Smooth muscle cell (in vitro differentiated cells): ENCODE measurements around the gene IFNA16. TPM values are rescaled to one million over a fixed set of nuclear protein-coding genes. Genes with fewer than 3 reads are reported as not detected.
"Not testable (repeated sequence)": the region's sequence is repeated elsewhere in the genome, so short reads cannot be mapped to it uniquely, and the experiment has no call there.

Experiments used
- DNase-seq: peaks from one replicate; lab custom pipeline; 2025; ENCODE audit not compliant: unreplicated experiment; lab: John Stamatoyannopoulos, UW
- H2AFZ ChIP-seq: fragments of 200-600 bp; sonication (generic); 2 replicates; pipeline ENCODE4 v1.6.0; 2016; ENCODE audit warnings: antibody characterized with exemption, low read depth, mild to moderate bottlenecking
- H3F3A ChIP-seq: fragments of 200-600 bp; sonication (generic); 2 replicates; pipeline ENCODE4 v1.6.0; 2017; ENCODE audit warnings: antibody characterized with exemption, low read depth
- H3K27ac ChIP-seq: fragments of 200-600 bp; sonication (generic); 2 replicates; pipeline ENCODE4 v1.5.1; 2016; ENCODE audit warnings: low read depth, mild to moderate bottlenecking
- H3K27me3 ChIP-seq: fragments of 200-600 bp; sonication (generic); 2 replicates; pipeline ENCODE4 v1.6.1; 2016; ENCODE audit warnings: low read depth, mild to moderate bottlenecking
- H3K36me3 ChIP-seq: fragments of 200-600 bp; sonication (generic); 2 replicates; pipeline ENCODE4 v1.5.1; 2016; ENCODE audit warnings: low read depth
- H3K4me1 ChIP-seq: fragments of 200-600 bp; sonication (generic); 2 replicates; pipeline ENCODE4 v1.5.1; 2016; ENCODE audit warnings: low read depth
- H3K4me2 ChIP-seq: fragments of 200-600 bp; sonication (generic); 2 replicates; pipeline ENCODE4 v1.6.0; 2016; ENCODE audit warnings: mild to moderate bottlenecking
- H3K4me3 ChIP-seq: fragments of 200-600 bp; sonication (generic); 2 replicates; pipeline ENCODE4 v1.5.1; 2016; ENCODE audit warnings: mild to moderate bottlenecking
- H3K79me2 ChIP-seq: fragments of 200-600 bp; sonication (generic); 2 replicates; pipeline ENCODE4 v1.6.0; 2016; ENCODE audit warnings: low read depth, mild to moderate bottlenecking
- H3K9ac ChIP-seq: fragments of 200-600 bp; sonication (generic); 2 replicates; pipeline ENCODE4 v1.6.0; 2016; ENCODE audit warnings: low read depth
- H3K9me3 ChIP-seq: fragments of 200-600 bp; sonication (generic); replicated peaks from 2 replicates; pipeline ENCODE4 v1.5.1; 2016; ENCODE audit warnings: low read depth
- H4K20me1 ChIP-seq: fragments of 200-600 bp; sonication (generic); 2 replicates; pipeline ENCODE4 v1.6.0; 2016; ENCODE audit warnings: low read depth
- WGBS: methylation state at CpG from one replicate; pipeline ENCODE4 v1.1.7; 2016; ENCODE audit warnings: low lambda C conversion rate; 5-methylcytosine and 5-hydroxymethylcytosine counted together
- polyA plus RNA-seq: library from polyadenylated mRNA; unstranded; fragments of >200 nt; fragmentation: Nextera tagmentation; extraction: Ambion mirVana; gene quantifications from 2 replicates; pipeline ENCODE4 v1.2.1, GENCODE V29; 2016
- total RNA-seq: library from RNA; depleted of rRNA; stranded (reverse); fragments of >200 nt; gene quantifications from 2 replicates; pipeline ENCODE4 v1.2.3, GENCODE V29; 2014
- TF ChIP-seq, protein P1 (sequence below): fragments of 200-600 bp; sonication (generic); IDR thresholded peaks from 2 replicates; pipeline ENCODE4 v1.5.1; 2017; ENCODE audit warnings: borderline replicate concordance, mild to moderate bottlenecking, antibody characterized with exemption; ENCODE audit not compliant: insufficient read depth, poor library complexity, severe bottlenecking

The IFNA16 gene
- total and polyA plus RNA-seq, 2 experiments from 2014 or later = not detected

DNA sequence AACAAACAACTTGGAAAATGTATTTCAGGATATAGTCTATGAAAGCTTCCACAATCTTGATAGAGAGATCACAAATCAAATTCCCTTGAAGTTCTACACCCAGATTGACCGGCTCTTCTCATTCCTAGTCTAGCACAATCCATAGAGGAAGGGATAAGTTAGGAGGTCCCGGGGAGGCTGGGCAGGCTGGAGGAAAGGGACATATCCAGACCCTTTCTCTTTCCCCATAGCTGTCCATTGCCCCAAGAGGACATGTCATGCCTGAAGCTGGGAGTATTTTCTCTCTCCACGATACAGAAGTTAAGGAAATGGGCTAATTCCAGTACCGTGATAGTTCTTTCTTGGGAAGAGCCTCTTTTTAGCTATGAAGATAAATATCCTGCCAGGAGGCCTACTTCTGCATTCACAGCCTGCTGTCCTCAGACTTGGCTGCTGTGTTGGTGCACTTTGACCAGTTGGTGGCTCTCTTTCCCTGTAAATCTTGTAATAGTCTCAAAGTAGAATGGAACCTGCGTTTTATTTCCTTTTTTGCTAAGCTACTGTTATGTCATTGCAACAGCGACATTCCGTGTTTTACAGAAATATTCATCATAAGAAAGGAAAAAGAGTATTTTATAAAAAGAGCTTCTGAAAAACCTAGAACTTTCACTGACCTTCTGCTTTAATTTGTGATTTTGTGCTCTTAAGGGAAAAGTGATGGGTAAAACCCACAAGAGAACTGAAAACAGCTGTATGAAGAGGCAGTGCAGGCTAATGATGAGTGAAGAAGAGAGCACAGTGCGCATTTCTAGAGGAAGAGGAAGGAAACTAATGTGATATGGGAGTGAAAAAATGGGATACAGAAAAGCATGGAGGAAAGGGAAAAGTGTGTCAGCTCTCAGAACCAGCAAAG, 18.6 kb upstream of the IFNA16 start:
- H4K20me1 ChIP-seq, H3F3A ChIP-seq, H2AFZ ChIP-seq, H3K9me3 ChIP-seq, H3K79me2 ChIP-seq, H3K9ac ChIP-seq, H3K4me3 ChIP-seq, H3K36me3 ChIP-seq, H3K4me1 ChIP-seq, H3K27ac ChIP-seq, DNase-seq: not testable (repeated sequence)
- TF ChIP-seq, protein P1, sequence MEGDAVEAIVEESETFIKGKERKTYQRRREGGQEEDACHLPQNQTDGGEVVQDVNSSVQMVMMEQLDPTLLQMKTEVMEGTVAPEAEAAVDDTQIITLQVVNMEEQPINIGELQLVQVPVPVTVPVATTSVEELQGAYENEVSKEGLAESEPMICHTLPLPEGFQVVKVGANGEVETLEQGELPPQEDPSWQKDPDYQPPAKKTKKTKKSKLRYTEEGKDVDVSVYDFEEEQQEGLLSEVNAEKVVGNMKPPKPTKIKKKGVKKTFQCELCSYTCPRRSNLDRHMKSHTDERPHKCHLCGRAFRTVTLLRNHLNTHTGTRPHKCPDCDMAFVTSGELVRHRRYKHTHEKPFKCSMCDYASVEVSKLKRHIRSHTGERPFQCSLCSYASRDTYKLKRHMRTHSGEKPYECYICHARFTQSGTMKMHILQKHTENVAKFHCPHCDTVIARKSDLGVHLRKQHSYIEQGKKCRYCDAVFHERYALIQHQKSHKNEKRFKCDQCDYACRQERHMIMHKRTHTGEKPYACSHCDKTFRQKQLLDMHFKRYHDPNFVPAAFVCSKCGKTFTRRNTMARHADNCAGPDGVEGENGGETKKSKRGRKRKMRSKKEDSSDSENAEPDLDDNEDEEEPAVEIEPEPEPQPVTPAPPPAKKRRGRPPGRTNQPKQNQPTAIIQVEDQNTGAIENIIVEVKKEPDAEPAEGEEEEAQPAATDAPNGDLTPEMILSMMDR = peak; percentile 45
- WGBS = 35% methylated on average over 8 of the region's 8 CpGs
- Histone ChIP-seq H3K27me3 (peaks cover 26% of the 10 kb centered on the region), H3K4me2 (peak overlapping the region; percentile 15)

DNA sequence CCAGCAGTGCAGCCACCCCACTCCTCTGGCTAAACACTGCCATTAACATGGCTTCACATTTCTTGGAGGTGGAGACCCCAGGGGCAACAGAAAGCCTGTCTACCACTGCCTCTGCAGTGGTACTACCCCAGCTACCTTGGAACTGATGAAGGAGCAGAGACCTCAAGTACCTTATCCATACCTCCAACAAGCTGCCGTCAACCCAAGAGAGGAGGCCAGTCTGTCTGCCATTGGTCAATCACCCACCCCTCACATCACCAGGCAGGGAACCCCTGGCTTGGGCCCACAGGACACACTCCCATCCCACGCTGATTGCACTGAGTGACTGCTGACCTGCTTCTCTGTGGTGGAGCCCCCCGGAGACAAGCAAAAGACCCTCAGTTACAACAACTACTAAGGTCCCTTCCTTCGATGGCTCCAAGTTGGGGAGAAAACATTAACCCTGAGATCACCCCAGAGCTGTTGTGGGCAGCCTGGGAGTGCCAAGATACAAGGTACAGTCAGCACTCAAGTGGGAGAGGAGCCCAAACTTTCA, 17.1 kb upstream of the IFNA16 start:
- Histone ChIP-seq H2AFZ (no peak overlapping the region), H3K27ac (no peak overlapping the region), H3K9ac (no peak overlapping the region), H3K9me3 (no peaks in the 10 kb centered on the region), H3K4me2 (no peak overlapping the region), H3K27me3 (peaks cover 17% of the 10 kb centered on the region), H3F3A (no peaks in the 10 kb centered on the region), H3K4me1 (no peaks in the 10 kb centered on the region), H3K36me3 (no peaks in the 10 kb centered on the region), H3K4me3 (no peak overlapping the region), H3K79me2 (no peaks in the 10 kb centered on the region), H4K20me1 (no peaks in the 10 kb centered on the region)
- TF ChIP-seq, protein P1 = no peak
- no peak for DNase-seq
- WGBS = 86% methylated on average over 4 of the region's 4 CpGs

DNA sequence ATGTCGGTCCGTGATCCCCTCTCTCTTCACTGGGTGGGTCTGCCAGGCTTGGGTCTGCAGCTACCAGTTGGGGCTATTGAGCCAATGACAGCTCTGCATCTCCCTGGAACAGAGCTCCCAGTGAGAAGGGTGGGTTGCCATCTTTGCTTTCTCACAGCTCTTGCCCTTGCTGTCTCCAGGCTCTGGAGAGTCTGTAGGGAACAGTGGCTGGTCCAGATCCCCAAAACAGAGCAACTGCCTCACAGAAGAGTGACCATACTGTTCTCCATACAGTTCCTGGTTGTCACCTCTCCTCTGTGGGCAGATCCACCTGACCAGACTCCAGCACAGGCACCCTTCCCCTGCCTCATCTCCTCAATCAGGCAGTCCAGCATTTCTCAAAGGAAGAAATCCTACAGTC, 16.1 kb upstream of the IFNA16 start:
- Histone ChIP-seq H3K79me2 (no peaks in the 10 kb centered on the region), H3F3A (no peaks in the 10 kb centered on the region), H3K27ac (no peak overlapping the region), H3K27me3 (peaks cover 14% of the 10 kb centered on the region), H3K4me3 (no peak overlapping the region), H4K20me1 (no peaks in the 10 kb centered on the region), H3K36me3 (no peaks in the 10 kb centered on the region), H3K4me2 (no peak overlapping the region), H3K9me3 (no peaks in the 10 kb centered on the region), H3K9ac (no peak overlapping the region), H2AFZ (no peak overlapping the region), H3K4me1 (no peaks in the 10 kb centered on the region)
- TF ChIP-seq, protein P1 = no peak
- WGBS = 90% methylated on average over 2 of the region's 2 CpGs
- DNase-seq = no peak

DNA sequence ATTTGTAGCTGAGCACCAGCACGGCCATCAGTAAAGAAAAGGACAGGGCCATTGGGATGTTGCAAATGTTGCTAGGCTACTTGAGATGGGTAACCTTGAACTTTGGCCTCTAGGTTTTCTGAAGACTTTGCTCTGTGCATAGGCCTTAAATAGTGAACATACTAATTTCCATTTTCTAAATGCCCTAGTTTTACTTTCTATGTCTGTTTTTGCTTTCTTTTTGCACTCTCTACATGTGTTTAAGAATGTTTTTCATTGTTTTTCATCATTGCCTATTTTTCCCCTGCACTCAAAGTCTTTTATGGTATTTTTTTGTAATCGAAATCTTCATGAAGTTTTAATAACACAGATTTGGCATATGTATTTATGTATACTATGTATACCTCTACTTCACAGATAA, 11.0 kb upstream of the IFNA16 start, which contains the start of gene IFNA17:
IFNA17 (minus strand) TSS at position 101 of the 400 bp plus-strand sequence; CDS start at position 52, 49 bp downstream.
- Histone ChIP-seq H3K9ac (no peak within 1 kb of the TSS), H3K79me2 (no peaks in the 10 kb centered on the region), H2AFZ (no peak within 1 kb of the TSS), H4K20me1 (no peaks in the 10 kb centered on the region), H3K27me3 (peaks cover 7% of the 10 kb centered on the region), H3F3A (no peaks in the 10 kb centered on the region), H3K4me2 (no peak within 1 kb of the TSS), H3K4me3 (no peak within 1 kb of the TSS), H3K36me3 (no peaks in the 10 kb centered on the region), H3K27ac (no peak within 1 kb of the TSS), H3K9me3 (no peaks in the 10 kb centered on the region), H3K4me1 (no peaks in the 10 kb centered on the region)
- no peak for DNase-seq
- 76% methylated on average over 2 of the region's 2 CpGs for WGBS
- TF ChIP-seq, protein P1 = no peak
